ENCODE results near the gene GRIK3. TPM values are rescaled to one million over a fixed set of nuclear protein-coding genes. Genes with fewer than 3 reads are reported as not detected.
"Not testable (repeated sequence)": the region's sequence is repeated elsewhere in the genome, so short reads cannot be mapped to it uniquely, and the experiment has no call there.

The GRIK3 gene
- polyA plus RNA-seq, 4 donors, result 0.48 to 3.8 (median 3.2) TPM

DNA sequence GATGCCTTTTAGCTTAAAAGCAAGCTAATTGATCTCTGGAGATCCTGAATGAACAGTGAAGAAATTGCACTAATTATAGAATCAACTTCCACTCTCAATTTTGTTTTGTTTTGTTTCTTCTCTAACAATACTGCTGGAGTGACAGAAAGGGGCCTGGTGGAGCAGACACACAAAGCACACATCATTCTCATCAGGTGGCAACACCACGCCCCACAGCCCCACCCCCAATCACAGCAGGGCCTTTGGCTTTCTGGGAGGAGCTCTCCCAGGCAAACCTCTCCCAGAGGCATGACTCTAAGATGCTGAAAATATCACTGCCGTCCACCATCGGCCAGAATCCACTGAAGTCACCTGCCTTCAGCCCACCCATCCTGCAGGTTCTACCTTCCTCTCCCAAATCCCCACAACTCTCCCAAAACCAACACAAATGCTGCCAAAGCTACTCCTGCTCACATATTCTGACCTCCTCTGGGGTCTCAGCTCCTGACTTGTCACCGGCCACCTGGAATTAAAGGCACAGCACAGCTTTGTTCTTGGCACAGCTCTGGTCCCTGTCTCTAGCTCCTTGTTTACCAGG lies 120.7 kb downstream of the GRIK3 start:
- DNase-seq (ENCODE audit: low read depth in 4 of 4, low spot score in 3 of 4), result no peak

GRCh38 chr1:36913016-36913415 lies 121.3 kb downstream of the GRIK3 start:
- DNase-seq (ENCODE audit: low read depth in 4 of 4, low spot score in 3 of 4), result no peak

DNA sequence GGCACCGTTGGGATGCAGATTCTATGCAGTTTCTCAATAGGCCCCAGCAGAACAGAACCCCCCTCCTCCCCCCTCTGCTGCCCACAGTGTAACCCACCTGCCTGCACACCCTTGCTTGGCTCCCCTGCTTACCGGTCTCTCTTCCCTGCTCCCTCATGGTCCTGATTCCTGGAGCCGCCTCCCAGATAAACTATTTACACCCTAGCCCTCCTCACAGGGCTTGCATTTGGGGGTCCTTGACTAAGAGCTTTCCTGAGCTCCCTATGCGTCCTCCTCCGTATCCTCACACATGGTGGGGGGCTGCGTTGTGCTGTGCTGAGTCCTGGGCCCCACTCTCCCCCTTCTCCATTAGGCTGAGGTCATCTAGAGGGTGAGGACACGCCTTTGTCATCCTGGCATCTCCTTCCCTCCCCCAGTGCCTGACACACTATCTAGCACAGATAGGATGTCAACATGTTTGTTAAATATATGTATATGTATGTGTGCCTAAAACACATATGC lies 121.9 kb downstream of the GRIK3 start:
- no peak for DNase-seq (ENCODE audit: low read depth in 4 of 4, low spot score in 3 of 4)

- DNase-seq (ENCODE audit: low read depth in 4 of 4, low spot score in 3 of 4), result no peak
These were observed 122.6 kb downstream of the GRIK3 start for GRCh38 chr1:36911561-36912364.

GRCh38 chr1:36910886-36911540 lies 123.3 kb downstream of the GRIK3 start:
- DNase-seq (ENCODE audit: low read depth in 4 of 4, low spot score in 3 of 4), result no peak

- no peak for DNase-seq (ENCODE audit: low read depth in 4 of 4, low spot score in 3 of 4)
These were observed 124.2 kb downstream of the GRIK3 start for GRCh38 chr1:36909946-36910725.

DNA sequence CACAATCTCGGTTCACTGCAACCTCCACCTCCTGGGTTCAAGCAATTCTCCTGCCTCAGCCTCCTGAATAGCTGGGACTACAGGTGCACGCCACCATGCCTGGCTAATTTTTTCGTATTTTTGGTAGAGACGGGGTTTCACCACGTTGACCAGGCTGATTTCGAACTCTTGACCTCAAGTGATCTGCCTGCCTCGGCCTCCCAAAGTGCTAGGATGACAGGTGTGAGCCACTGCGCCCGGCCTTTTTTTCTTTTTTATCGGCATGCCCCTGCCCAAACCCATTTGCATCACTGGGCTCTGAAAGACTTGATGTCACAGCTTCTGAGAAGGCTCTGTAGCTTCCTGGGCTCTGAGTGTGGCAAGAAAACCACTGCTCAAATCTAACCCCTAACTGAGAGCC lies 125.0 kb downstream of the GRIK3 start:
- not testable (repeated sequence) for DNase-seq (ENCODE audit: low read depth in 4 of 4, low spot score in 3 of 4)

DNA sequence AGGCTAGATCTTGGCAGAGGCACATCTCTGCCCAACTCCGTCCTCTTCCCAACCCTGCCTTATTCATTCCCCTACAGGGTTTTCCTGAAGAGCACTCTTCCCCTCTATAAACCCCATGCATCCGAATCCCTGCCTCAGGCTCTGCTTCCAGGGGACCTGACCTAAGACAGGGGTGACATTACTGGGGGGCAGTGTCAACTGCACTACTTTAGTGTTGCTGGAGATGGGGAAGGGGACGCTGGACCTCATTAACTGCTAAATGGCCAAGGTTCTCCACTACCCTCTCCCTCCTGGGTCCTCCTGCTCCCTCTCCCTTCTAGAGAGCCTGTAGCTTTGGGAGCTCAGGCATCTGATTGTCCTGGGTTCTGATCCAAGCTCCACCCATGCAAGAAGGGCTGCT lies 126.2 kb downstream of the GRIK3 start:
- no peak for DNase-seq (ENCODE audit: low read depth in 4 of 4, low spot score in 3 of 4)

DNA sequence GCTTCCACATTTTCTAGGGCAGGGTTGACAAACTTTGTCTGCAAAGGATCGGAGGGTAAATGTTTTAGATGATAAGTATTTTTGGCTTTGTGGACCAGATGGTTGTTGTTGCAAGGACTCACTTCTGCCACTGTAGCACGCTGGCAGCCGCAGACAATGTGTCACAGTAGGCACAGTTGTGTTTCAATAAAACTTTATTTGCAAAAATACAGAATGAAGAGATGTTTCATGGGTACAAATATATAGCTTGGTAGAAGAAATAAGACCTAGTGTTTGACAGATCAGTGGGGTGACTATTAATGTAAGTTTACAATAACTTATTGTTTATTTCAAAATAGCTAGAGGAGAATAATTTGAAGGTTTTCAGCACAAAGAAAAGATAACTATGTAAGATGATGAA lies 127.8 kb downstream of the GRIK3 start:
- DNase-seq (ENCODE audit: low read depth in 4 of 4, low spot score in 3 of 4), result no peak

DNA sequence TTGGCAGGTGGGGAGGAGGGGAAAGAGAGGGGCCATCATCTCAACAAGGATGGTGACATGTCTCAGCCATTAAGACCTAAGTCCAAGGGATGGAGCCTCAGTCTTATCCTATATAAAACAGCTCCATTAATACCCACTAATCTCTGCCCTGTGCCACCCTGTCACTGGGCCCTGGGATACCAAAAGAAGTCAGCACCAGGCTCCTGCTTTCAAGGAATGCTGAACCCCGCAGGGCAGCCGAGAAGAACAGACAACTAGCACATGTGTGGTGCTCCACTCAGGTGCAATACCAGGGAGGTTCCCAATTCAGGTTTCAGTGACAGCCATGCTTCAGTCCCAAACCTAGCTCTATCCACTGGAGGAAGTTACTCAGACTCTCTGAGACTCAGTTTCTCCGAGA lies 128.4 kb downstream of the GRIK3 start:
- DNase-seq (ENCODE audit: low read depth in 4 of 4, low spot score in 3 of 4), result no peak

- DNase-seq (ENCODE audit: low read depth in 4 of 4, low spot score in 3 of 4), result no peak
These were observed 134.2 kb downstream of the GRIK3 start for GRCh38 chr1:36900128-36900527.

GRCh38 chr1:36897813-36898212 lies 136.5 kb downstream of the GRIK3 start:
- not testable (repeated sequence) for DNase-seq (ENCODE audit: low read depth in 4 of 4, low spot score in 3 of 4)

GRCh38 chr1:36894824-36895223 lies 139.5 kb downstream of the GRIK3 start:
- no peak for DNase-seq (ENCODE audit: low read depth in 4 of 4, low spot score in 3 of 4)

GRCh38 chr1:36890776-36891175 lies 143.5 kb downstream of the GRIK3 start:
- DNase-seq (ENCODE audit: low read depth in 4 of 4, low spot score in 3 of 4), result no peak

DNA sequence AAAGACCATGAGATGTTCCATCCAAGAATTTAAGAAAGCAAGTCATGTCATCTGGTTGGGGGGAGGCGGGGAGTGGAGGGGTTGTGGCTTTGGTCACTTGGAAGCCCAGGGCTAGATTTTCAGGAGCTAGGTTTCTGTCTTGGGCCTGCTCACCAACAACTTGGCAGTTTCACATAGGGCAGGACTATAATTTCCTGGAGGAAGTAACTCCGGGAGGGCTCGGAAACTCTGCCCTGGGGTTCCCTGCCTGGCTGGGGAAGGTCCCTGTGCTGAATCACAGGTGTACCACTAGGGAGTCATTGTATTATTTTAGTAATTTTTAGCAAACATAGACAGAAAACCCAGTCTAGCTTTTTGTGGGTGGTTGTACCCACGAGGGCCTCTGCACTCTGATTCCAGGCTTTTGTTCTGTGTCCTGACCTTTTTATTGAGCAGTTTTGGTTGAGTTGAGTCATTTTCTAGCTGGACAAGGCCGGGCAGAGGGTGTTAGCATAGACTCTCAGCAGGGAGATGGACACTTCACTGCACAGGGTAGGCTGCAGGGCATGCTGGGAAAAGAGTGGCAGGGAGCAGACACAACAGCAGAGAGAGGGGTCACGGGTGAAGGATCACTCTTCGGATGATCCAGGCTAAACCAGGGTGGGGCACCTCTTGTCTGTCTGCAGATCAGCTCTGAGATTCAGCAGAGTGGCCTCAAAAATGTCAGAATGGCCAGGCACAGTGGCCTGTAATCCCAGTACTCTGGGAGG lies 144.7 kb downstream of the GRIK3 start:
- DNase-seq (ENCODE audit: low read depth in 4 of 4, low spot score in 3 of 4), result no peak

DNA sequence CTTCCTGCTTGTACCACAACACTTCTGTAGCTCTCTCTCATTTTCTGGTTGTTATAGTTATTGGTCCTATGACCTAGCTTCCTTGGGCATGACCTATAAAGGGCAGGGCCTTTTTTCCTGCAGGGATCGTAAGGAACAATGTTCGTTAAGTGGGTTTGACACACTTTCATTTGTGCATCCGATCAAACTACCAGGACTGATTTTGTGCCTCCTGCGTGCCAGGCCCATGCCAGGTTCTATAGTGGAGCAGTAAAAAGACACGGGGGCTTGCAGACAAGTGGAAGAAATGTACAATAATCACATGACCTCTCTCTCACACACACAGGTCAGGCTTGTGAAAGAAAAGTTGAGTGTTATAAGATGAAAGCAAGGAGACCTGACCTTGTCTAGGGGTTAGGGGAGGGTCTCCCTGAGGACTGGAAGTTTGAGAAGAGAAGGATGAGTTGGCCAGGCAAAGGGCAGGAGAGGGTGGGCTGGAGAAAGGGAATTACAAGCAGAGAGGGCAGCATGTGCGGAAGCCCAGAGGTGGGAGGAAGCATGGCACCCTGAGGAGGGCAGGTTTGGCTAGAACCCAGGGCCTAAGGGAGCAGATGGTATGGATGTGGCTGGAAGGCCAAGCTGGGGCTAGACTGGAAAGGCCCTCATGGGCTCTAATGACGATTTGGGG lies 145.4 kb downstream of the GRIK3 start:
- DNase-seq (ENCODE audit: low read depth in 4 of 4, low spot score in 3 of 4), result no peak

DNA sequence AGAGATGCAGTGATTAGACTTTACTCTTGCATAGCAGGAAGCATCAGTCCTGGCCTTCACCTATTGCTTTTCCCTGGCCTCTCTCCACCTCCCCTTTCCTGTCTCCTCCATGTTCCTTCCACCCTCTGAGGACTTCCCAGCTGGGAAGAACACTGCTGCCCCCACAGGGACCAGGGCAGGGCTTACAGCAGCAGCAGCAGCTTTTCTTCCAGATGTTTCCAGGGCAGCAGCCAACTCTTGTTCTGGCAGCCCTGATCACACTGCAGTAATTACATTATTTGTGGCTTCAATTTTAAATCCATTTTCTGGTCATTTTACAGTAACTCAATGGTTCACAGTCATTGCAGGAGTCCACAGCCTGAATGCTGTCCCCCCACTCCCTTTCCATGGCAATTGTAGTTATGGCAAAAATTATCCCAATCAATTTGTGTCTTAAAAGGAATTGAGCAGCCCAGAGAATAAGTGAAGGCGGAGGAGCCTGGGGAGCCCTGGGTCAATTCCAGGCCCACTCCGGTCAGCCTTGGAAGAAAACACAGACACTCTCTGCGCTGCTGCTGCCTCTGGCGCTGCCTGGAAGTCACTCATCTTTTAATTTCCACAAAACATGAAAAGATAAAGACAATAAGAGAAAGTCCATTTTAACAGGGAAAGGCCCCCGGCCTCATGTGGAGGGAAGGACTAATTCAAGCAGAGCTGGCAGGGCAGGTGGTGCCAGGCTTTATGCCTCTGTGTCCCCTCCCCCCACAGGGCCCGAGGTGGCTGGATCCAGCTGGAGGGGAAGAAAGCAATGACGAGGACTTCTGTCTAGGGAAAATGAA lies 148.6 kb downstream of the GRIK3 start:
- DNase-seq (ENCODE audit: low read depth in 4 of 4, low spot score in 3 of 4), result no peak

DNA sequence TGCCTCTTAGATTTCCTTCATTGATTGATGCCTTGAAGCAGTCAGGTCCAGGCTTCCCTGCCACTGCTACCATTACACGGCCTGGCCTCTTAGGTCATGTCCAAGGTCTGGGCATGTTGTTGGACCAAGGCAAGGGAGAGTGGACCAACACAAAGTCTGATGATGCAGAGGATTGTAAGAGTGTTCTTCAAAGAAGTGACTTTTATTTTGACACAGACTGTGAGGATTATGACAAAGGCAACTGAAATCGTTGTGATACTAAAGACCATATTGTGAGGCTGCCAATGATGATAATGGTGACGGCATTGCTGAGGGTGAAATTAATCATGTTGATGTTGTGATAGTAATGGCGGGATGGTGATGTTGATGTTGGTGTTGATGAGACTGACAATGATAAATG lies 149.5 kb downstream of the GRIK3 start:
- DNase-seq (ENCODE audit: low read depth in 4 of 4, low spot score in 3 of 4), result no peak
